GM19238 (cell line): ENCODE results near the gene KCNN3.

ENCODE experiments used
- DNase-seq: peaks from one replicate; pipeline ENCODE4 v3.0.0; 2011; ENCODE audit warnings: low spot score; ENCODE audit not compliant: insufficient read length

KCNN3 gene

GRCh38 chr1:154666051-154666790 lies 203.9 kb downstream of the KCNN3 start:
- no peak for DNase-seq

- no peak for DNase-seq
Measured at GRCh38 chr1:154664331-154665002, 205.6 kb downstream of the KCNN3 start.

GRCh38 chr1:154663471-154664060 lies 206.5 kb downstream of the KCNN3 start:
- no peak for DNase-seq

GRCh38 chr1:154661110-154661509 lies 209.0 kb downstream of the KCNN3 start:
- no peak for DNase-seq

- no peak for DNase-seq
Measured at GRCh38 chr1:154659823-154660592, 210.1 kb downstream of the KCNN3 start.

GRCh38 chr1:154657556-154657955 lies 212.5 kb downstream of the KCNN3 start:
- DNase-seq, result no peak

GRCh38 chr1:154652893-154653292 lies 217.2 kb downstream of the KCNN3 start:
- no peak for DNase-seq
